HEK293 (cell line): Measurements from ENCODE around the gene ACVR1.

ENCODE experiments used
- KLF7 ChIP-seq: fragments of 450-650 bp; formaldehyde crosslinking; IDR thresholded peaks from 2 replicates; pipeline ENCODE4 v1.5.1; 2016; ENCODE audit warnings: missing biosample characterization, missing genetic modification characterization, borderline replicate concordance
- SP3 ChIP-seq: fragments of 450-650 bp; formaldehyde crosslinking; IDR thresholded peaks from 2 replicates; pipeline ENCODE4 v1.5.1; 2016; ENCODE audit warnings: missing biosample characterization, missing genetic modification characterization
- ZFP37 ChIP-seq: fragments of 450-650 bp; formaldehyde crosslinking; IDR thresholded peaks from 2 replicates; pipeline ENCODE4 v1.5.1; 2016; ENCODE audit warnings: missing biosample characterization, missing genetic modification characterization
- ZNF112 ChIP-seq: fragments of 450-650 bp; formaldehyde crosslinking; IDR thresholded peaks from 2 replicates; pipeline ENCODE4 v1.5.0; 2017; ENCODE audit warnings: missing biosample characterization, missing genetic modification characterization
- ZNF133 ChIP-seq: fragments of 450-650 bp; formaldehyde crosslinking; IDR thresholded peaks from 2 replicates; pipeline ENCODE4 v1.5.1; 2016; ENCODE audit warnings: missing biosample characterization, missing genetic modification characterization
- TF ChIP-seq, protein P1 (sequence below): fragments of 450-650 bp; formaldehyde crosslinking; IDR thresholded peaks from 2 replicates; pipeline ENCODE4 v1.5.1; 2016; ENCODE audit warnings: missing biosample characterization, missing genetic modification characterization
- TF ChIP-seq, protein P2 (sequence below): fragments of 450-650 bp; formaldehyde crosslinking; IDR thresholded peaks from 2 replicates; pipeline ENCODE4 v1.5.1; 2016; ENCODE audit warnings: missing biosample characterization, missing genetic modification characterization
- TF ChIP-seq, protein P3 (sequence below): sonication (generic); formaldehyde crosslinking; IDR thresholded peaks from 2 replicates; pipeline ENCODE4 v1.8.1; 2022; ENCODE audit warnings: mild to moderate bottlenecking, moderate library complexity, missing genetic modification reagents
- TF ChIP-seq, protein P4 (sequence below): fragments of 450-650 bp; formaldehyde crosslinking; IDR thresholded peaks from 2 replicates; pipeline ENCODE4 v1.5.1; 2016; ENCODE audit warnings: missing biosample characterization, missing genetic modification characterization, borderline replicate concordance
- TF ChIP-seq, protein P5 (sequence below): fragments of 450-650 bp; formaldehyde crosslinking; IDR thresholded peaks from 2 replicates; pipeline ENCODE4 v1.5.1; 2016; ENCODE audit warnings: missing biosample characterization, missing genetic modification characterization, low read depth
- TF ChIP-seq, protein P6 (sequence below): fragments of 450-650 bp; formaldehyde crosslinking; IDR thresholded peaks from 2 replicates; pipeline ENCODE4 v1.5.1; 2016; ENCODE audit warnings: missing biosample characterization, missing genetic modification characterization, low read depth

DNA sequence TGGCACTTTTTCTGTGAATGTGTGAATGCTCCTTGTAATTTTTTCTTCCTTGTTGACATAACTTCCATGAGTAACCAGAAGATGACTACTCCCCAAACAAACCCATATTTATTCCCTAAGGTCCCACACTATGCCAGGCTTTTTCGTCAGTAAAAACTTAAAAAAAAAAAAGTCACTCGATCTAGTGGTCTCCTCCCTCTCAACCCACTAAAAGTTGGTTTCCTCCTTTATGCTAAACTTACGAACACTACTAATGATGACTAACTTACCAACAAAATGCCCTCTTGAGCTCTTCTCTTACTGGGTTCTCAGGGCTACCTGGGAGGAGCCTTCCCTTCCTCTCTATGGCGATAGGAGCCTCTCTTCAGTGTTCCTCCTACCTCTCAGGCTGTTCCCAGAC, 18.2 kb downstream of the ACVR1 start:
- TF ChIP-seq ZFP37 (tag by site-specific recombination) (no peak), ZNF112 (tag by site-specific recombination) (no peak), KLF7 (no peak), SP3 (tag by site-specific recombination) (no peak), ZNF133 (tag by site-specific recombination) (no peak)
- TF ChIP-seq, protein P1, sequence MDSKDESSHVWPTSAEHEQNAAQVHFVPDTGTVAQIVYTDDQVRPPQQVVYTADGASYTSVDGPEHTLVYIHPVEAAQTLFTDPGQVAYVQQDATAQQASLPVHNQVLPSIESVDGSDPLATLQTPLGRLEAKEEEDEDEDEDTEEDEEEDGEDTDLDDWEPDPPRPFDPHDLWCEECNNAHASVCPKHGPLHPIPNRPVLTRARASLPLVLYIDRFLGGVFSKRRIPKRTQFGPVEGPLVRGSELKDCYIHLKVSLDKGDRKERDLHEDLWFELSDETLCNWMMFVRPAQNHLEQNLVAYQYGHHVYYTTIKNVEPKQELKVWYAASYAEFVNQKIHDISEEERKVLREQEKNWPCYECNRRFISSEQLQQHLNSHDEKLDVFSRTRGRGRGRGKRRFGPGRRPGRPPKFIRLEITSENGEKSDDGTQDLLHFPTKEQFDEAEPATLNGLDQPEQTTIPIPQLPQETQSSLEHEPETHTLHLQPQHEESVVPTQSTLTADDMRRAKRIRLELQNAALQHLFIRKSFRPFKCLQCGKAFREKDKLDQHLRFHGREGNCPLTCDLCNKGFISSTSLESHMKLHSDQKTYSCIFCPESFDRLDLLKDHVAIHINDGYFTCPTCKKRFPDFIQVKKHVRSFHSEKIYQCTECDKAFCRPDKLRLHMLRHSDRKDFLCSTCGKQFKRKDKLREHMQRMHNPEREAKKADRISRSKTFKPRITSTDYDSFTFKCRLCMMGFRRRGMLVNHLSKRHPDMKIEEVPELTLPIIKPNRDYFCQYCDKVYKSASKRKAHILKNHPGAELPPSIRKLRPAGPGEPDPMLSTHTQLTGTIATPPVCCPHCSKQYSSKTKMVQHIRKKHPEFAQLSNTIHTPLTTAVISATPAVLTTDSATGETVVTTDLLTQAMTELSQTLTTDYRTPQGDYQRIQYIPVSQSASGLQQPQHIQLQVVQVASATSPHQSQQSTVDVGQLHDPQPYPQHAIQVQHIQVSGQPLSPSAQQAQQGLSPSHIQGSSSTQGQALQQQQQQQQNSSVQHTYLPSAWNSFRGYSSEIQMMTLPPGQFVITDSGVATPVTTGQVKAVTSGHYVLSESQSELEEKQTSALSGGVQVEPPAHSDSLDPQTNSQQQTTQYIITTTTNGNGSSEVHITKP (tag by site-specific recombination): no peak
- TF ChIP-seq, protein P2, sequence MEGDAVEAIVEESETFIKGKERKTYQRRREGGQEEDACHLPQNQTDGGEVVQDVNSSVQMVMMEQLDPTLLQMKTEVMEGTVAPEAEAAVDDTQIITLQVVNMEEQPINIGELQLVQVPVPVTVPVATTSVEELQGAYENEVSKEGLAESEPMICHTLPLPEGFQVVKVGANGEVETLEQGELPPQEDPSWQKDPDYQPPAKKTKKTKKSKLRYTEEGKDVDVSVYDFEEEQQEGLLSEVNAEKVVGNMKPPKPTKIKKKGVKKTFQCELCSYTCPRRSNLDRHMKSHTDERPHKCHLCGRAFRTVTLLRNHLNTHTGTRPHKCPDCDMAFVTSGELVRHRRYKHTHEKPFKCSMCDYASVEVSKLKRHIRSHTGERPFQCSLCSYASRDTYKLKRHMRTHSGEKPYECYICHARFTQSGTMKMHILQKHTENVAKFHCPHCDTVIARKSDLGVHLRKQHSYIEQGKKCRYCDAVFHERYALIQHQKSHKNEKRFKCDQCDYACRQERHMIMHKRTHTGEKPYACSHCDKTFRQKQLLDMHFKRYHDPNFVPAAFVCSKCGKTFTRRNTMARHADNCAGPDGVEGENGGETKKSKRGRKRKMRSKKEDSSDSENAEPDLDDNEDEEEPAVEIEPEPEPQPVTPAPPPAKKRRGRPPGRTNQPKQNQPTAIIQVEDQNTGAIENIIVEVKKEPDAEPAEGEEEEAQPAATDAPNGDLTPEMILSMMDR (tag by site-specific recombination): no peak
- TF ChIP-seq, protein P3, sequence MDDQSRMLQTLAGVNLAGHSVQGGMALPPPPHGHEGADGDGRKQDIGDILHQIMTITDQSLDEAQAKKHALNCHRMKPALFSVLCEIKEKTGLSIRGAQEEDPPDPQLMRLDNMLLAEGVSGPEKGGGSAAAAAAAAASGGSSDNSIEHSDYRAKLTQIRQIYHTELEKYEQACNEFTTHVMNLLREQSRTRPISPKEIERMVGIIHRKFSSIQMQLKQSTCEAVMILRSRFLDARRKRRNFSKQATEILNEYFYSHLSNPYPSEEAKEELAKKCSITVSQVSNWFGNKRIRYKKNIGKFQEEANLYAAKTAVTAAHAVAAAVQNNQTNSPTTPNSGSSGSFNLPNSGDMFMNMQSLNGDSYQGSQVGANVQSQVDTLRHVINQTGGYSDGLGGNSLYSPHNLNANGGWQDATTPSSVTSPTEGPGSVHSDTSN (CRISPR knock-in tag): no peak
- TF ChIP-seq, protein P4, sequence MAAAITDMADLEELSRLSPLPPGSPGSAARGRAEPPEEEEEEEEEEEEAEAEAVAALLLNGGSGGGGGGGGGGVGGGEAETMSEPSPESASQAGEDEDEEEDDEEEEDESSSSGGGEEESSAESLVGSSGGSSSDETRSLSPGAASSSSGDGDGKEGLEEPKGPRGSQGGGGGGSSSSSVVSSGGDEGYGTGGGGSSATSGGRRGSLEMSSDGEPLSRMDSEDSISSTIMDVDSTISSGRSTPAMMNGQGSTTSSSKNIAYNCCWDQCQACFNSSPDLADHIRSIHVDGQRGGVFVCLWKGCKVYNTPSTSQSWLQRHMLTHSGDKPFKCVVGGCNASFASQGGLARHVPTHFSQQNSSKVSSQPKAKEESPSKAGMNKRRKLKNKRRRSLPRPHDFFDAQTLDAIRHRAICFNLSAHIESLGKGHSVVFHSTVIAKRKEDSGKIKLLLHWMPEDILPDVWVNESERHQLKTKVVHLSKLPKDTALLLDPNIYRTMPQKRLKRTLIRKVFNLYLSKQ (tag by site-specific recombination): no peak
- TF ChIP-seq, protein P5, sequence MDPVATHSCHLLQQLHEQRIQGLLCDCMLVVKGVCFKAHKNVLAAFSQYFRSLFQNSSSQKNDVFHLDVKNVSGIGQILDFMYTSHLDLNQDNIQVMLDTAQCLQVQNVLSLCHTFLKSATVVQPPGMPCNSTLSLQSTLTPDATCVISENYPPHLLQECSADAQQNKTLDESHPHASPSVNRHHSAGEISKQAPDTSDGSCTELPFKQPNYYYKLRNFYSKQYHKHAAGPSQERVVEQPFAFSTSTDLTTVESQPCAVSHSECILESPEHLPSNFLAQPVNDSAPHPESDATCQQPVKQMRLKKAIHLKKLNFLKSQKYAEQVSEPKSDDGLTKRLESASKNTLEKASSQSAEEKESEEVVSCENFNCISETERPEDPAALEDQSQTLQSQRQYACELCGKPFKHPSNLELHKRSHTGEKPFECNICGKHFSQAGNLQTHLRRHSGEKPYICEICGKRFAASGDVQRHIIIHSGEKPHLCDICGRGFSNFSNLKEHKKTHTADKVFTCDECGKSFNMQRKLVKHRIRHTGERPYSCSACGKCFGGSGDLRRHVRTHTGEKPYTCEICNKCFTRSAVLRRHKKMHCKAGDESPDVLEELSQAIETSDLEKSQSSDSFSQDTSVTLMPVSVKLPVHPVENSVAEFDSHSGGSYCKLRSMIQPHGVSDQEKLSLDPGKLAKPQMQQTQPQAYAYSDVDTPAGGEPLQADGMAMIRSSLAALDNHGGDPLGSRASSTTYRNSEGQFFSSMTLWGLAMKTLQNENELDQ (tag by site-specific recombination): no peak
- TF ChIP-seq, protein P6, sequence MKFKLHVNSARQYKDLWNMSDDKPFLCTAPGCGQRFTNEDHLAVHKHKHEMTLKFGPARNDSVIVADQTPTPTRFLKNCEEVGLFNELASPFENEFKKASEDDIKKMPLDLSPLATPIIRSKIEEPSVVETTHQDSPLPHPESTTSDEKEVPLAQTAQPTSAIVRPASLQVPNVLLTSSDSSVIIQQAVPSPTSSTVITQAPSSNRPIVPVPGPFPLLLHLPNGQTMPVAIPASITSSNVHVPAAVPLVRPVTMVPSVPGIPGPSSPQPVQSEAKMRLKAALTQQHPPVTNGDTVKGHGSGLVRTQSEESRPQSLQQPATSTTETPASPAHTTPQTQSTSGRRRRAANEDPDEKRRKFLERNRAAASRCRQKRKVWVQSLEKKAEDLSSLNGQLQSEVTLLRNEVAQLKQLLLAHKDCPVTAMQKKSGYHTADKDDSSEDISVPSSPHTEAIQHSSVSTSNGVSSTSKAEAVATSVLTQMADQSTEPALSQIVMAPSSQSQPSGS: no peak
